HepG2 (cell line): Measurements from ENCODE around the gene UBXN1. TPM values are rescaled to one million over a fixed set of nuclear protein-coding genes. Genes with fewer than 3 reads are reported as not detected.

Source experiments
- CREBL2 ChIP-seq: sonication (generic); formaldehyde crosslinking; IDR thresholded peaks from 2 replicates; pipeline ENCODE4 v1.8.1; 2023; ENCODE audit warnings: missing genetic modification reagents, mild to moderate bottlenecking, borderline replicate concordance
- NR1H2 ChIP-seq: sonication (generic); formaldehyde crosslinking; IDR thresholded peaks from 2 replicates; pipeline ENCODE4 v1.8.1; 2022; ENCODE audit warnings: low read depth, missing genetic modification reagents, borderline replicate concordance
- SMAD1 ChIP-seq: sonication (generic); formaldehyde crosslinking; IDR thresholded peaks from 2 replicates; pipeline ENCODE4 v1.4.0; 2020; ENCODE audit warnings: missing genetic modification reagents, low read depth, mild to moderate bottlenecking, borderline replicate concordance
- THAP7 ChIP-seq: sonication (generic); formaldehyde crosslinking; IDR thresholded peaks from 2 replicates; pipeline ENCODE4 v1.8.1; 2023; ENCODE audit warnings: mild to moderate bottlenecking, missing genetic modification reagents
- TIGD3 ChIP-seq: sonication (generic); formaldehyde crosslinking; IDR thresholded peaks from 2 replicates; pipeline ENCODE4 v1.5.1; 2020; ENCODE audit warnings: mild to moderate bottlenecking, missing genetic modification reagents, borderline replicate concordance
- U2AF2 ChIP-seq: fragments of 200-400 bp; formaldehyde crosslinking; IDR thresholded peaks from 2 replicates; pipeline ENCODE4 v1.6.1; 2017; ENCODE audit warnings: low read depth, mild to moderate bottlenecking, low read length
- ZBTB1 ChIP-seq: sonication (generic); formaldehyde crosslinking; IDR thresholded peaks from 2 replicates; pipeline ENCODE4 v1.4.0; 2020; ENCODE audit warnings: missing genetic modification reagents, borderline replicate concordance
- ZBTB14 ChIP-seq: sonication (generic); formaldehyde crosslinking; IDR thresholded peaks from 2 replicates; pipeline ENCODE4 v1.4.0; 2020; ENCODE audit warnings: missing genetic modification reagents
- ZBTB7B ChIP-seq: sonication (generic); formaldehyde crosslinking; IDR thresholded peaks from 2 replicates; pipeline ENCODE4 v1.4.0; 2020; ENCODE audit warnings: missing genetic modification reagents
- ZFP91 ChIP-seq: sonication (generic); formaldehyde crosslinking; IDR thresholded peaks from 2 replicates; pipeline ENCODE4 v1.9.0; 2022; ENCODE audit warnings: missing genetic modification reagents, mild to moderate bottlenecking, borderline replicate concordance
- ZNF121 ChIP-seq: sonication (generic); formaldehyde crosslinking; IDR thresholded peaks from 2 replicates; pipeline ENCODE4 v1.5.0; 2020; ENCODE audit warnings: mild to moderate bottlenecking, missing genetic modification reagents
- ZNF260 ChIP-seq: sonication (generic); formaldehyde crosslinking; IDR thresholded peaks from 2 replicates; pipeline ENCODE4 v1.4.0; 2020; ENCODE audit warnings: missing genetic modification reagents, low read depth, mild to moderate bottlenecking, borderline replicate concordance
- ZNF446 ChIP-seq: sonication (generic); formaldehyde crosslinking; IDR thresholded peaks from 2 replicates; pipeline ENCODE4 v1.5.0; 2020; ENCODE audit warnings: mild to moderate bottlenecking, missing genetic modification reagents
- ZNF530 ChIP-seq: sonication (generic); formaldehyde crosslinking; IDR thresholded peaks from 2 replicates; pipeline ENCODE4 v1.5.0; 2020; ENCODE audit warnings: low read depth, mild to moderate bottlenecking, missing genetic modification reagents
- ZNF589 ChIP-seq: sonication (generic); formaldehyde crosslinking; conservative IDR thresholded peaks from 2 replicates; pipeline ENCODE4 v1.8.0; 2022; ENCODE audit warnings: mild to moderate bottlenecking, moderate library complexity, missing genetic modification reagents
- ZNF704 ChIP-seq: sonication (generic); formaldehyde crosslinking; IDR thresholded peaks from 2 replicates; pipeline ENCODE4 v1.8.1; 2023; ENCODE audit warnings: mild to moderate bottlenecking, inconsistent platforms, moderate library complexity, missing genetic modification reagents, borderline replicate concordance
- ZNF710 ChIP-seq: sonication (generic); formaldehyde crosslinking; IDR thresholded peaks from 2 replicates; pipeline ENCODE4 v1.5.0; 2020; ENCODE audit warnings: mild to moderate bottlenecking, missing genetic modification reagents, borderline replicate concordance
- ZNF713 ChIP-seq: sonication (generic); formaldehyde crosslinking; IDR thresholded peaks from 2 replicates; pipeline ENCODE4 v1.4.0; 2020; ENCODE audit warnings: mild to moderate bottlenecking, missing genetic modification reagents
- ZSCAN22 ChIP-seq: sonication (generic); formaldehyde crosslinking; IDR thresholded peaks from 2 replicates; pipeline ENCODE4 v1.4.0; 2020; ENCODE audit warnings: mild to moderate bottlenecking, missing genetic modification reagents
- polyA plus RNA-seq, 8 experiments: library from polyadenylated mRNA; depleted of rRNA in 3 of 8; stranded (reverse) in 7 of 8; unstranded in 1 of 8; fragments of >200 nt; fragmentation: Illumina TruSeq in 4 of 8; extraction: Trizol in 4 of 8; gene quantifications; 2 replicates each; pipeline versions ENCODE4 v1.2.1 to v1.2.3, GENCODE V29; 2011 to 2016; ENCODE audit warnings: low read depth in 4 of 8, missing spikeins in 1 of 8, mixed read lengths in 1 of 8; ENCODE audit not compliant: insufficient read depth in 1 of 8
- total RNA-seq, 5 experiments: library from RNA; depleted of rRNA; stranded (reverse); fragments of >200 nt; fragmentation: Illumina TruSeq; extraction: Trizol; gene quantifications; 2 replicates each; pipeline ENCODE4 v1.2.3, GENCODE V29; 2016; ENCODE audit warnings: low read depth in 1 of 5

The UBXN1 gene
- total and polyA plus RNA-seq, 2 of the 13 experiments (the other 11 are each of a cell fraction or from before 2014, with no cell fraction given) = 47.5 to 52.4 TPM

GRCh38 chr11:62728171-62728988, 49.5 kb upstream of the UBXN1 start, which contains the start of gene TTC9C (continued):
- TF ChIP-seq ZNF260 (CRISPR knock-in tag) (no peak), ZNF446 (CRISPR knock-in tag) (no peak), CREBL2 (CRISPR knock-in tag) (no peak), ZFP91 (CRISPR knock-in tag) (no peak; the same call in 1 of the 2 replicates), ZSCAN22 (CRISPR knock-in tag) (no peak), ZNF704 (CRISPR knock-in tag) (0 out of 2 replicates have a peak, but pooled peaks have one; percentile 53), ZNF589 (CRISPR knock-in tag) (no peak), ZNF710 (no peak), ZNF121 (CRISPR knock-in tag) (no peak), U2AF2 (no peak), ZBTB14 (peak; percentile 78), THAP7 (CRISPR knock-in tag) (no peak), ZBTB7B (CRISPR knock-in tag) (no peak), ZNF530 (no peak), NR1H2 (CRISPR knock-in tag) (no peak), SMAD1 (CRISPR knock-in tag) (no peak), ZNF713 (no peak), ZBTB1 (no peak), TIGD3 (CRISPR knock-in tag) (no peak)
